Suprapubic skin (tissue), 3 donors: Measurements from ENCODE around the gene PWP1.

Source experiments
- CTCF ChIP-seq, 2 donors: fragments of 200-600 bp in 1 of 2; fragments of 450-650 bp in 1 of 2; sonication (generic) in 1 of 2; IDR thresholded peaks; one replicate each; pipeline ENCODE4 v1.5.1; 2016 to 2019; ENCODE audit warnings: antibody characterized with exemption in 2 of 2, mild to moderate bottlenecking in 1 of 2, moderate library complexity in 1 of 2
- EP300 ChIP-seq: sonication (generic); formaldehyde crosslinking; IDR thresholded peaks from one replicate; pipeline ENCODE4 v1.6.1; 2017; ENCODE audit warnings: antibody characterized with exemption
- POLR2A ChIP-seq, 2 donors: fragments of 450-650 bp; IDR thresholded peaks; one replicate each; pipeline ENCODE4 v1.6.1; 2017; ENCODE audit warnings: antibody characterized with exemption in 2 of 2, mild to moderate bottlenecking in 2 of 2, moderate library complexity in 2 of 2

- TF ChIP-seq EP300 (no peak), POLR2A (IDR thresholded peaks at IDR 0.05) (no peak), CTCF (IDR thresholded peaks at IDR 0.05) (no peak)
These were observed 50.2 kb downstream of the PWP1 start for GRCh38 chr12:107735763-107736162.
